GM12892 (cell line): ENCODE results near the gene PSMC1.
"Not testable (repeated sequence)": the region's sequence is repeated elsewhere in the genome, so short reads cannot be mapped to it uniquely, and the experiment has no call there.

ENCODE experiments used
- POLR2A ChIP-seq: IDR thresholded peaks from 2 replicates; pipeline ENCODE4 v1.6.1; 2011; ENCODE audit warnings: low read depth, low read length, control low read depth
- POLR2AphosphoS5 ChIP-seq: IDR thresholded peaks from 2 replicates; pipeline ENCODE4 v1.6.1; 2011; ENCODE audit warnings: low read depth, low read length, control low read depth
- TAF1 ChIP-seq: IDR thresholded peaks from 2 replicates; pipeline ENCODE4 v1.6.1; 2011; ENCODE audit warnings: low read depth, mild to moderate bottlenecking, control low read depth, low read length, borderline replicate concordance

DNA sequence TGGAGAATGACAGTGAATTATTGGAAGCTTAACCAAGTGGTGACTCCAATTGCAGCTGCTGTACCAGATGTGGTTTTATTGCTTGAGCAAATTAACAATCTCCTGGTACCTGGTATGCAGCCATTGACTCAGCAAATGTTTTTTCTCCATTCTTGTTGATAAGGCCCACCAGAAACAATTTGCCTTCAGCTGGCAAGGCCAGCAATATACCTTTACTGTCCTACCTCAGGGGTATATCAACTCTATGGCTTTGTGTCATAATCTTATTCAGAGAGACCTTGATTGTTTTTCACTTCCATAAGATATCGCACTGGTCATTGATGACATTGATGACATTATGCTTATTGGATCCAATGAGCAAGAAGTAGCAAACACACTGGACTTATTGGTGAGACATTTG is 26.4 kb upstream of the PSMC1 start:
- not testable (repeated sequence) for TF ChIP-seq POLR2A, TAF1, POLR2AphosphoS5
